IgD-negative memory B cell (primary cell): ENCODE measurements around the gene PARP9. TPM values are rescaled to one million over a fixed set of nuclear protein-coding genes. Genes with fewer than 3 reads are reported as not detected.
"Not testable (repeated sequence)": the region's sequence is repeated elsewhere in the genome, so short reads cannot be mapped to it uniquely, and the experiment has no call there.

Source experiments
- H3K27ac Mint-ChIP-seq, 3 donors: one replicate each; pipeline ENCODE4 v1.8.0; 2020 to 2022; ENCODE audit warnings: mild to moderate bottlenecking in 3 of 3, mixed read lengths in 3 of 3, moderate library complexity in 1 of 3
- H3K27me3 Mint-ChIP-seq: one replicate; pipeline ENCODE4 v1.8.0; 2021; ENCODE audit warnings: mixed read lengths
- H3K36me3 Mint-ChIP-seq: one replicate; pipeline ENCODE4 v1.8.0; 2020; ENCODE audit warnings: mild to moderate bottlenecking, mixed read lengths
- H3K4me1 Mint-ChIP-seq, 3 donors: one replicate each; pipeline ENCODE4 v1.8.0; 2020 to 2022; ENCODE audit warnings: mixed read lengths in 3 of 3, mild to moderate bottlenecking in 1 of 3
- H3K4me3 Mint-ChIP-seq, 4 donors: one replicate each; pipeline ENCODE4 v1.8.0; 2020 to 2022; ENCODE audit warnings: mild to moderate bottlenecking in 4 of 4, mixed read lengths in 4 of 4, moderate library complexity in 3 of 4
- H3K9me3 Mint-ChIP-seq, 3 donors: one replicate each; pipeline ENCODE4 v1.8.0; 2020 to 2021; ENCODE audit warnings: mixed read lengths in 3 of 3, mild to moderate bottlenecking in 1 of 3
- polyA plus RNA-seq: library from polyadenylated mRNA; unstranded; fragments of 300-500 nt; fragmentation: Illumina TruSeq; gene quantifications from one replicate; pipeline ENCODE4 v1.2.3, GENCODE V29; 2021

PARP9 gene
- polyA plus RNA-seq, 1 donor from 2014 or later: 18.7 TPM

- H3K4me1 Mint-ChIP-seq: peaks cover 34 to 44% (median 37%) of the 10 kb centered on the region in 3 donors
- peak overlapping the region in 1 of 3 donors; percentile 47 for H3K27ac Mint-ChIP-seq
- H3K36me3 Mint-ChIP-seq: peaks cover 6% of the 10 kb centered on the region
- no peaks in the 10 kb centered on the region for H3K27me3 Mint-ChIP-seq
- H3K4me3 Mint-ChIP-seq: no peak overlapping the region
- H3K9me3 Mint-ChIP-seq: no peaks in the 10 kb centered on the region
Measured at GRCh38 chr3:122502139-122502538, 62.0 kb downstream of the PARP9 start.

DNA sequence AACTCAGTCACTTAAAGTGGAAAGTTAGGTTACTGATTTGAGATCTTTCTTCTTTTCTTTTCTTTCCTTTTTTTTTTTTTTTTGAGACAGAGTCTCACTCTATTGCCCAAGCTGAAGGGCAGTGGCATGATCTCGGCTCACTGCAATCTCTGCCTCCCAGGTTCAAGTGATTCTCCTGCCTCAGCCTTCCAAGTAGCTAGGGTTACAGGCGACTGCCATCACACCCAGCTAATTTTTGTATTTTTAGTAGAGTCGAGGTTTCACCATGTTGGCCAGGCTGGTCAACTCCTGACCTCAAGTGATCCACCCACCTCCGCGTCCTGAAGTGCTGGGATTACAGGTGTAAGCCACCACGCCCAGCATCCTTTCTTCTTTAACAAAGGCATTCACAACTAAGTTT, 63.1 kb downstream of the PARP9 start:
- not testable (repeated sequence) for H3K4me3 Mint-ChIP-seq, H3K36me3 Mint-ChIP-seq, H3K27ac Mint-ChIP-seq, H3K27me3 Mint-ChIP-seq, H3K9me3 Mint-ChIP-seq
- peaks cover 30 to 38% (median 34%) of the 10 kb centered on the region in 3 donors for H3K4me1 Mint-ChIP-seq

DNA sequence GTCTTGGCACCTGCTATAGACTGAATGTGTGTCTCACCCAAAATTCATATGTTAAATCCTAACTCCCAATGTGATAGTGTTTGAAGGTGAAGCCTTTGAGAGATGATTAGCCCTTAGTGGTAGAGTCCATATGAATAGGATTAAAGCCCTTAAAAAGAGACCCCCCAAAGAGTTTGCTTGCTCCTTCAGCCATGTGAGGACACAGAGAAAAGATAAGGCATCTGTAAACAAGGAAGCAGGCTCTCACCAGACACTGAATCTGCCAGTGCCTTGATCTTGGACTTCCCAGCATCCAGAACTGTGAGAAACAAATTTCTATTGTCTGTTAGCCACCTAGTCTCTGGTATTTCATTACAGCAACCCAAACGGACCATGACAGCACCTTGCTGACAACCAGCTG, 65.9 kb downstream of the PARP9 start:
- Mint-ChIP-seq H3K36me3 (peaks cover 9% of the 10 kb centered on the region), H3K27ac (no peak overlapping the region), H3K9me3 (no peaks in the 10 kb centered on the region), H3K27me3 (no peaks in the 10 kb centered on the region), H3K4me1 (peaks cover 18 to 28% (median 24%) of the 10 kb centered on the region in 3 donors), H3K4me3 (no peak overlapping the region)

DNA sequence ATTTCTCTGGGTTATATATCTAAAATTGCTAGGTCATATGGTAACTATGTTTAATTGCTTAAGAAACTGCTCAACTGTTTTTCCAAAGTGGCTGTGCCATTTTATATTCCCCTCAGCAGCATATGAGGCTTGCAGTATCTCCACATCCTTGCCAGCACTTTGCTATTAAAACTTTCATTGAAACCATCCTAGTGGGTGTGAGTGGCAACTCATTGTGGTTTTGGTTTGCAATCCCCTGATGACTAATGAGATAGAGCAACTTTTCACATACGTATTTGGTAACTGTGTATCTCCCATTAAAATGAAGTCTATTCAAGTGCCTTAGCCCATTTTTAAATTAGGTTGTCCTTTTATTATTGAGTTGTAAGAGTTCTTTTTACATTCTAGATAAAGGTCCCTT, 66.7 kb downstream of the PARP9 start:
- Mint-ChIP-seq H3K27me3 (no peaks in the 10 kb centered on the region), H3K4me1 (peaks cover 15 to 24% (median 21%) of the 10 kb centered on the region in 3 donors), H3K4me3 (no peak overlapping the region), H3K9me3 (no peaks in the 10 kb centered on the region), H3K27ac (no peak overlapping the region), H3K36me3 (peaks cover 9% of the 10 kb centered on the region)

- H3K36me3 Mint-ChIP-seq: peaks cover 9% of the 10 kb centered on the region
- H3K27me3 Mint-ChIP-seq: no peaks in the 10 kb centered on the region
- peaks cover 12 to 19% (median 15%) of the 10 kb centered on the region in 3 donors for H3K4me1 Mint-ChIP-seq
- no peak overlapping the region for H3K4me3 Mint-ChIP-seq
- no peak overlapping the region for H3K27ac Mint-ChIP-seq
- no peaks in the 10 kb centered on the region for H3K9me3 Mint-ChIP-seq
Measured at GRCh38 chr3:122496508-122496907, 67.6 kb downstream of the PARP9 start.

GRCh38 chr3:122493296-122493695, 70.8 kb downstream of the PARP9 start:
- Mint-ChIP-seq H3K4me3 (no peak overlapping the region), H3K27ac (no peak overlapping the region), H3K27me3 (no peaks in the 10 kb centered on the region), H3K4me1 (peaks cover 0 to 11% (median 5%) of the 10 kb centered on the region in 3 donors), H3K36me3 (peaks cover 13% of the 10 kb centered on the region), H3K9me3 (no peaks in the 10 kb centered on the region)

- peaks cover 2 to 4% (median 4%) of the 10 kb centered on the region in 3 donors for H3K4me1 Mint-ChIP-seq
Measured at GRCh38 chr3:122488262-122488973, 75.7 kb downstream of the PARP9 start.

GRCh38 chr3:122484985-122485384, 79.1 kb downstream of the PARP9 start:
- H3K27me3 Mint-ChIP-seq: no peaks in the 10 kb centered on the region
- peaks cover 5% of the 10 kb centered on the region for H3K36me3 Mint-ChIP-seq
- no peak overlapping the region for H3K4me3 Mint-ChIP-seq
- H3K27ac Mint-ChIP-seq: no peak overlapping the region
- H3K9me3 Mint-ChIP-seq: no peaks in the 10 kb centered on the region
- H3K4me1 Mint-ChIP-seq: peaks cover 17 to 29% (median 19%) of the 10 kb centered on the region in 3 donors

More at GRCh38 chr3:122488262-122488973, 75.7 kb downstream of the PARP9 start:
- Mint-ChIP-seq H3K27me3 (no peaks in the 10 kb centered on the region), H3K9me3 (no peaks in the 10 kb centered on the region), H3K4me3 (no peak overlapping the region), H3K27ac (no peak overlapping the region), H3K36me3 (peaks cover 10% of the 10 kb centered on the region)

- Mint-ChIP-seq H3K4me3 (no peak overlapping the region), H3K4me1 (peaks cover 26 to 47% (median 29%) of the 10 kb centered on the region in 3 donors), H3K27ac (no peak overlapping the region), H3K36me3 (peaks cover 2% of the 10 kb centered on the region), H3K27me3 (no peaks in the 10 kb centered on the region), H3K9me3 (no peaks in the 10 kb centered on the region)
Measured at GRCh38 chr3:122481390-122481789, 82.7 kb downstream of the PARP9 start.

Other genes with a start within 250 kb of the PARP9 start
- gene CSTA, start 239.1 kb downstream of the PARP9 start, polyA plus RNA-seq: not detected
- 9.1 TPM for gene MIX23, start 181.1 kb downstream of the PARP9 start, polyA plus RNA-seq
- 76.7 TPM for gene FAM162A, start 180.1 kb downstream of the PARP9 start, polyA plus RNA-seq
- gene WDR5B, start 148.2 kb downstream of the PARP9 start, polyA plus RNA-seq: 0.68 TPM
- 44.8 TPM for gene KPNA1, start 49.4 kb downstream of the PARP9 start, polyA plus RNA-seq
- gene DTX3L, start within 50 bp of the PARP9 start, polyA plus RNA-seq: 21.4 TPM
- 16.6 TPM for gene PARP15, start 13.3 kb upstream of the PARP9 start, polyA plus RNA-seq
- gene PARP14, start 116.5 kb upstream of the PARP9 start, polyA plus RNA-seq: 22.6 TPM
- 8.8 TPM for gene HSPBAP1, start 229.5 kb upstream of the PARP9 start, polyA plus RNA-seq
- gene SLC49A4, start 230.8 kb upstream of the PARP9 start, polyA plus RNA-seq: 1.6 TPM